Ishikawa (cell line): ENCODE measurements around the gene RNH1.

ENCODE experiments used
- CEBPB ChIP-seq: IDR thresholded peaks from 2 replicates; pipeline ENCODE4 v1.6.1; 2012
- CREB1 ChIP-seq: IDR thresholded peaks from 2 replicates; pipeline ENCODE4 v1.6.1; 2012; ENCODE audit warnings: low read depth
- EGR1 ChIP-seq: IDR thresholded peaks from 2 replicates; pipeline ENCODE4 v1.6.1; 2012
- EP300 ChIP-seq: IDR thresholded peaks from 2 replicates; pipeline ENCODE4 v1.6.1; 2012; ENCODE audit warnings: borderline replicate concordance
- FOXM1 ChIP-seq: IDR thresholded peaks from 2 replicates; pipeline ENCODE4 v1.6.1; 2012; ENCODE audit warnings: low read depth, borderline replicate concordance
- MAX ChIP-seq: IDR thresholded peaks from 2 replicates; pipeline ENCODE4 v1.6.1; 2012
- NFIC ChIP-seq: IDR thresholded peaks from 2 replicates; pipeline ENCODE4 v1.6.1; 2012
- RAD21 ChIP-seq: IDR thresholded peaks from 2 replicates; pipeline ENCODE4 v1.6.1; 2012; ENCODE audit warnings: low read depth
- REST ChIP-seq: IDR thresholded peaks from 2 replicates; pipeline ENCODE4 v1.6.1; 2012; ENCODE audit warnings: low read depth, mild to moderate bottlenecking
- TAF1 ChIP-seq: IDR thresholded peaks from 2 replicates; pipeline ENCODE4 v1.6.1; 2012; ENCODE audit warnings: low read depth, mild to moderate bottlenecking
- TCF12 ChIP-seq: IDR thresholded peaks from 2 replicates; pipeline ENCODE4 v1.6.1; 2012; ENCODE audit warnings: low read depth
- TEAD4 ChIP-seq: IDR thresholded peaks from 2 replicates; pipeline ENCODE4 v1.6.1; 2012
- USF1 ChIP-seq: IDR thresholded peaks from 2 replicates; pipeline ENCODE4 v1.6.1; 2012
- YY1 ChIP-seq: IDR thresholded peaks from 2 replicates; pipeline ENCODE4 v1.6.1; 2012; ENCODE audit warnings: low read depth
- ZBTB7A ChIP-seq: IDR thresholded peaks from 2 replicates; pipeline ENCODE4 v1.6.1; 2012; ENCODE audit warnings: low read depth

The RNH1 gene

GRCh38 chr11:501683-502287 is 5.3 kb downstream of the RNH1 start:
- TF ChIP-seq EGR1 (no peak), EP300 (no peak)

GRCh38 chr11:501001-501682 is 5.9 kb downstream of the RNH1 start:
- TF ChIP-seq ZBTB7A (no peak), TEAD4 (no peak), CREB1 (no peak), EGR1 (no peak), TCF12 (no peak), CEBPB (no peak), TAF1 (no peak), EP300 (no peak), MAX (no peak), FOXM1 (no peak), RAD21 (no peak), YY1 (no peak)

- TF ChIP-seq TCF12 = no peak
- no peak for TF ChIP-seq CEBPB
- TF ChIP-seq REST = no peak
- no peak for TF ChIP-seq FOXM1
- no peak for TF ChIP-seq ZBTB7A
- TF ChIP-seq TEAD4 = no peak
- TF ChIP-seq NFIC = no peak
- no peak for TF ChIP-seq EGR1
- no peak for TF ChIP-seq USF1
- no peak for TF ChIP-seq YY1
- no peak for TF ChIP-seq RAD21
- no peak for TF ChIP-seq MAX
- TF ChIP-seq TAF1 = no peak
- TF ChIP-seq CREB1 = no peak
- no peak for TF ChIP-seq EP300
Observed at GRCh38 chr11:499201-500076, 7.6 kb downstream of the RNH1 start.

- no peak for TF ChIP-seq MAX
- no peak for TF ChIP-seq EP300
- TF ChIP-seq CREB1 = no peak
- TF ChIP-seq CEBPB = no peak
- no peak for TF ChIP-seq TEAD4
- no peak for TF ChIP-seq RAD21
- TF ChIP-seq USF1 = no peak
- no peak for TF ChIP-seq EGR1
- no peak for TF ChIP-seq NFIC
- TF ChIP-seq TAF1 = no peak
- TF ChIP-seq ZBTB7A = no peak
- TF ChIP-seq TCF12 = no peak
- TF ChIP-seq FOXM1 = no peak
Observed at GRCh38 chr11:498297-499181, 8.5 kb downstream of the RNH1 start.

GRCh38 chr11:497565-498296 is 9.3 kb downstream of the RNH1 start:
- no peak for TF ChIP-seq TCF12
- no peak for TF ChIP-seq NFIC
- no peak for TF ChIP-seq CEBPB
- no peak for TF ChIP-seq FOXM1
- no peak for TF ChIP-seq YY1
- no peak for TF ChIP-seq EP300
- TF ChIP-seq CREB1 = no peak
